ENCODE results near the gene UCN.
"Not testable (repeated sequence)": the region's sequence is repeated elsewhere in the genome, so short reads cannot be mapped to it uniquely, and the experiment has no call there.

GRCh38 chr2:27300606-27301005 is 7.6 kb downstream of the UCN start:
- not testable (repeated sequence) for TF ChIP-seq POLR2A (IDR thresholded peaks at IDR 0.05; ENCODE audit: low read length); GATA1 (IDR thresholded peaks at IDR 0.05; ENCODE audit: low read depth, low read length)

Data from erythroblast (primary cell).